GM18498 (cell line): ENCODE results near the gene ATXN10.

Source experiments
- ATAC-seq: cut with Tn5 transposase; IDR thresholded peaks from one replicate; pipeline ENCODE4 v1.9.1; 2021; ENCODE audit warnings: mild to moderate bottlenecking, moderate library complexity; ENCODE audit not compliant: unreplicated experiment

Gene ATXN10

DNA sequence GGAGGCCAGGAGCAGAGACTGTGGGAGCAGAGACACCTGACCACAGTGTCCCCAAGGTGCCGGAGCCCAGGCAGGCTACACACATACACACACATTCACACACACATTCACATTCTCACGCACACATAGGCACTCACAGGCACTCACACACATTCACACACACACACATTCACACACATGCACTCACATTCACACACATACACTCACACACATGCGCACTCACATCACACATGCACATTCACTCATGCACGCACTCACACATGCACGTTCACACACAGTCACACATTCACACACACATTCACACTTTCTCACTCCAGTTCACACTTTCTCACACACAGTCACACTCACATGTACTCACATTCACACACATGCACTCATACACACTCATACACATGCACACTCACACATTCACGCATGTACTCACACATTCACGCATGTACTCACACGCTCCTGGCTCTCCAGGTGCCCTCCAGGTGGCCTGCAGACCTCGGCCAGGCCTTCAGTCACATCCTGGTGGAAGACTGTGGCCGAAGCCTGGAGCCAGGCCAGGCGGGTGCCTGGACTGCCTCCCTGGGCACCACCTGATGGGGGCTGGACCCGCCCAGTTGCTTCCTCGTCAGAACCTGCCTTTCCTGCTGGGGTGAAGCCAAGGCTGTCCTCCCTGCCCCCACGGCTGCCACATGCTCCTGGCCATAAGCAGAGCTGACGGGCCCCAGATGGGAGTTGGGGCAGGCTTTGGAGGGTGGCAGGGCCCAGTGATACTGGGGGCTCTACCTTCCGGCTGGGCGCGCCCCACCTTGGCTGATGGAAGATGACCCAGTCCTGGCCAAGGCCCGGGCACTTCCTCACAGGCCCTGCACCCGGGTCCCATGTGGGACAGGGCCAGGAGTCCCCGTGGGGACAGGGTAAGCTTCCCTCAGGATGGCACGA, 215.8 kb downstream of the ATXN10 start:
- ATAC-seq: no peak

DNA sequence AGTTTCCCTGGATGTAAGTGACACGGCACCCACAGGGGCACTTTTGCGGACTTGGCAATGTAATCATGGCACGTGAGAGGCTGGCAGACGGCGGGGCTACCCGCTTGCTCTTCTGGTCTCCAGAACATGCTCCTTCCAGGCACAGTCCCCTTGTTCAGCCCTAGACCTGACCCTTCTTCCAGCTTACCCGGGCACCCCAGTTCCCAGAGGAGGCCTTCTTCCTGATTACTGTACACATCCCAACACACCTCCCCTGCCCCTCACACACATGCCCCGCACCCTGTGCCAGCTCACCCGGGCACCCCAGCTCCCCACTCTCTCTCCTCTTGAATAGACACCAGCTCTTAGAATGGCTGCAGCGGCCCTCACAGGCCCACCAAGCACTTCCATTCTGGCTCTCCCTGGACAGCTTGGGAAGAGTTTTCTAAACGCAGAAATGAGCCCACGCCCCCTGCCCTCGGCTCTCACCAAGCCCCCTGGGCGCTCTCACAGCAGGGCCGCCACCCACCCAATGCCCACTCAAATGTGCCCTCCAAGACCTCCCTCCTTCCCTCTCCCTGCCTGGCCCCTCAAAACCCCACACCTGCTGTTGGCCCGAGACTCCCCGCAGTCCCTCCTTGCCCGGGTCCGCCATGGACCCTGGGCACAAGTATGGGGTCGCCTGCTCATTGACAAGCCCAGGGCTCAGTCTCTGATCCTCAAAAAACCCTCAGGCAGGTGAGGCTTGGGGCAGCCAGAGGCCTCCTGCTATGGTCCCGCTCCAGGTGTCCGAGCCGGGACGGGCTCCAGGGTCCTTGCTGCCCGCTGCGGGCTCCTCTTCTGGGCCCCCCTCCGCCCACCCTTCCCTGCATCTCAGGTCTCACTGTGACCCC, 216.8 kb downstream of the ATXN10 start:
- no peak for ATAC-seq

- ATAC-seq: no peak
Measured at GRCh38 chr22:45889093-45889538, 217.5 kb downstream of the ATXN10 start.

DNA sequence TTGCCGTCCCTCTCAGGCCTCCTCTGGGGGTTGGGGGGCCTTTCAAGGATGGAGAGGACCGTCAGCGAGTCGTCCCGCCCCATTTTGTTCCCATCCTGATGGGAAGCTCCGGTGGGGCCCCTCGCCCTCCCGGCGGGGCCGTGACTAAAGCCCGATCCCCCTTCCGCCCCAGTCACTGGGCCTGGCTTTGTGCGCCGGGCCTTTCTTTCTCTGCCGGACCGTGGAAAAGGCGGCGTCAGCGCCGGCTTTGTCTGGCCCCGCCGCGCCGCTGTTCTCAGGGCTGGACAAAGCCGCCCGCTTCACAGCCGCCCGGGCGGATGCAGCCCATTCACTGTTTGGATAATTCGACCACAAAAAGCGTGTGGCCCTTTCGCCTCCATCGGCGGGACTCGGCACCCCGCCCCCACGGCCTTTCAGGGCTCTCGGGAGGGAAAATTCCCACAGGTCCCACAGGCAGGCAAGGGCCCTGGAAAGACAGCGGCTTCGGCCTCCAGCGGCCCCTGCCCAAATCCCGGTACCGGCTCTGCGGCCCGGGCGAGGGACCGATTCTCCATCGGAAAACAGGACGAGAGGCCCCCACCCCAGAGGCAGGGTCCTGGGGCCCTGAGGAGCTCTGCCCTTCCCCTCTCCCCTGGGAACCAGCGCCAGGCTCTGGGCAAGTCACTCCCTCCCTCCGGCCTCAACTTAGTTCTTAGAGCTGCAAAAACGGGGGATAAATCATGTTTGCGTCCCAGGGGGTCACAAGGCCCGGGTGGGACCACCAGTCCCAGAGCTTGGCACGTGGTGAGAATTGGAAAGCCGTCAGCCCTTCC, 218.1 kb downstream of the ATXN10 start:
- ATAC-seq: no peak

DNA sequence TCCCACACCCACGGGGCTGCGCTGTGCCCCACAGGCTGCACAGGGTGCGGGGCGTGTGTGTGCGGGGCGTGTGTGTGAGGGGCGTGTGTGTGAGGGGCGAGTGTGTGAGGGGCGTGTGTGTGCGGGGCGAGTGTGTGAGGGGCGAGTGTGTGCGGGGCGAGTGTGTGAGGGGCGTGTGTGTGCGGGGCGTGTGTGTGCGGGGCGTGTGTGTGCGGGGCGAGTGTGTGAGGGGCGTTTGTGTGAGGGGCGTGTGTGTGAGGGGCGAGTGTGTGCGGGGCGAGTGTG, 218.7 kb downstream of the ATXN10 start:
- ATAC-seq: no peak

- ATAC-seq: no peak
Measured at GRCh38 chr22:45891021-45891421, 219.4 kb downstream of the ATXN10 start.

DNA sequence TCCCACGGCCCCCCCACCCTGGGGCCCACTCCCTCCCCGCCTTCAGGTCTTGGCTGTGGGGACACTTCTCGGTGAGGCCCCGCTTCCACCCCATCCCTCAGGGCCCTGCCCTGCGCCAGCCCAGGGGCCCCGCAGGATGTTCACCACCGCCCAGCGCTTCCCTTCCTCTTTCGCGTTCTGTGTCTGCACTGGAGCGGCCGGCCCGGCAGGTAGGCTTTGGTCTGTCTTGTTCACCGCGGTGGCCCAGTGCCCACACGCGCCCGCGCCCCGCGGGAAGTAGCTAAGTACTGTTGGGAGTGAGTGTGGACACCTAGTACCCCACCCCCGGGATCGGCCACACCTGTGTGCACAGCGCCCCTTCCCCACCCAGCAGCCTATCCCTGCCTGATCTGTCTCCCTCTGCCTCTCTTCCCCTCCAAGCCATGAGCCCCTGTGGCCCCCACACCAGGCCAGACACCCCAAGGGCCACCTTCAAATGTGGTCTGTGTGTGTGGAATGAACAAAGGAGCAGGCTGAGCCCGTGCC, 219.9 kb downstream of the ATXN10 start:
- no peak for ATAC-seq

DNA sequence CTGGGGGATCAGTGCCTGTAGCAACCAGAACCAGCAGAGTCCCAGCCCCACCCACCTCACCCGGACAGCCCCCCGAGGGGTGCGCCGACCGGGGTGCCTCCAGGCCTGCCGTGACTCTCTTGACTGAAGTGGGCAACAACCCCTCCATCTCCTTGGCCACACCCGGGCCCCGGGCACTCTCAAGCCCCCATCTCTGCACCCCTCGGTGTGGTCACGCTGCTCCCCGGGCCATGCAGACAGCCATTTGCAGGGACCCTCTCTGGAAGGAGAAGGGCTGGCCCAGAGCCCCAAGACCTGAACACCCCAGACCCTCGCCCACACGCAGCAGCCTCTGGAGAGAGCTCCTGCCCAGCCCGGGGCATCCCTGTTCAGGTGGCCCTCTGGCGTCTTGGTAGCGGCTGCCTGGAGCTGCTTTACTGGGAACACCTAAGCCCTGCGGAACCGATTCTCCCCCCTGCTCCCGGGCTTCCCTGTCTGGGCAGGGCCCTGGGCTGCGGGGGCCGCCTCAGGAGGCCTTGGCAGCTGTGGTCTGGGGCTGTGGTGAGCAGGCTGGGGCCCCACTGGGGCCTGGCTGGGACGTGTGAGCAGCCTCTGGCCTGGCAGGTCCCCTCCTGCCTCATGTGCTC, 220.5 kb downstream of the ATXN10 start:
- ATAC-seq: no peak

DNA sequence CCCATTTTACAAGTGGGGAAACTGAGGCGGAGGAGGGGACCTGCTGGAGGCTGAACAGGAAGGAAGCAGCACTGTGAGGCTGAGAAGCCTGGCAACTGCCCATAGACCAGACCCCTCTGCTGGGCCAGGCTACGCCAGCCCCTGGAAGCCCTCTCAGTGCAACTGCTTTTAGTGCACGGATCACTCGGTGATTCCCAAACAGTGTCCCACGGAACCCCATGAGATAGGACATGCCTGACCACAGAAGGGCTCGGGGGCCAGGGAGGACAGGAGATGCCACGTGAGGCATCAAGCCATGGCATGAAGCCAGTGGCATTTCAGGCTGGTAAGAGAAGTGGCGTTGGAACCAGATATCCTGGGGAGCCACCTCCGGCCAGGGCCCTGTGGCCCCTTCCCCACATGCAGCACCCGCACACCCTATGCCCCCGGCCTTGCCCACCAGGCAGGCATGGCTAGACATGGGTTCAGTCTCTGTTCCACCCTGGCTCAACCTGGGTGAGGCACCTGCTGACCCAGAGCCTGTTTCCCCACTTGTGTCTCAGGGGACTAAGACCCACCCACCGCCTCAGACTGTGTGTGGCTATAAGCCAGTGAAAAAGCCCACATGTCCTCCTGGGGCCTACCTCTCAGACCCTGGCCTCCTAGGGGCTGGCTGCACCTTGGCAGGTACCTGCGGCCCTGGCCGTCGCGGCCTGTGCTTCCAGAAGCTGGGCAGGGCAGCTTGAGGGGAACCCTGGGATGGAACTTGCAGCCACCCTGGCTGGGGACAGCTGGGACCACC, 221.2 kb downstream of the ATXN10 start:
- no peak for ATAC-seq

- no peak for ATAC-seq
Measured at GRCh38 chr22:45893516-45893915, 221.9 kb downstream of the ATXN10 start.
